ENCODE results near the gene INPP5E.
A peak's percentile ranks its signal among the peaks of the same experiment; 100 is the strongest.

INPP5E gene

GRCh38 chr9:136443687-136444086, 4.0 kb upstream of the INPP5E start:
- peaks cover 39% of the 10 kb centered on the region for H3K36me3 ChIP-seq (ENCODE audit: insufficient read depth, low read length)
- H3K4me1 ChIP-seq (ENCODE audit: insufficient read depth, low read length), result no peaks in the 10 kb centered on the region
- H3K9ac ChIP-seq (ENCODE audit: low read depth, low read length), result no peak overlapping the region
- no peaks in the 10 kb centered on the region for H3K9me3 ChIP-seq (ENCODE audit: control insufficient read depth, insufficient read depth, low read length)

- Histone ChIP-seq H3K4me1 (ENCODE audit: insufficient read depth, low read length) (no peaks in the 10 kb centered on the region), H3K9ac (ENCODE audit: low read depth, low read length) (no peak overlapping the region), H3K9me3 (ENCODE audit: control insufficient read depth, insufficient read depth, low read length) (no peaks in the 10 kb centered on the region), H3K36me3 (ENCODE audit: insufficient read depth, low read length) (peaks cover 34% of the 10 kb centered on the region)
Observed at GRCh38 chr9:136443087-136443486, 3.4 kb upstream of the INPP5E start.

- Histone ChIP-seq H3K9ac (ENCODE audit: low read depth, low read length) (no peak overlapping the region), H3K9me3 (ENCODE audit: control insufficient read depth, insufficient read depth, low read length) (no peaks in the 10 kb centered on the region), H3K36me3 (ENCODE audit: insufficient read depth, low read length) (peaks cover 26% of the 10 kb centered on the region), H3K4me1 (ENCODE audit: insufficient read depth, low read length) (peaks cover 4% of the 10 kb centered on the region; the same call in 1 of the 2 replicates)
Observed at GRCh38 chr9:136442265-136442664, 2.6 kb upstream of the INPP5E start.

GRCh38 chr9:136441681-136442245, 2.1 kb upstream of the INPP5E start:
- Histone ChIP-seq H3K4me1 (ENCODE audit: insufficient read depth, low read length) (peaks cover 4% of the 10 kb centered on the region; the same call in 1 of the 2 replicates), H3K9ac (ENCODE audit: low read depth, low read length) (no peak overlapping the region), H3K9me3 (ENCODE audit: control insufficient read depth, insufficient read depth, low read length) (no peaks in the 10 kb centered on the region), H3K36me3 (ENCODE audit: insufficient read depth, low read length) (peaks cover 26% of the 10 kb centered on the region)

- Histone ChIP-seq H3K9ac (ENCODE audit: low read depth, low read length) (no peak overlapping the region), H3K4me1 (ENCODE audit: insufficient read depth, low read length) (peaks cover 4% of the 10 kb centered on the region; the same call in 1 of the 2 replicates), H3K9me3 (ENCODE audit: control insufficient read depth, insufficient read depth, low read length) (no peaks in the 10 kb centered on the region), H3K36me3 (ENCODE audit: insufficient read depth, low read length) (peaks cover 26% of the 10 kb centered on the region)
Observed at GRCh38 chr9:136441191-136441680, 1.6 kb upstream of the INPP5E start.

GRCh38 chr9:136438548-136439480, 831 bp downstream of the INPP5E start:
- Histone ChIP-seq H3K4me1 (ENCODE audit: insufficient read depth, low read length) (peaks cover 4% of the 10 kb centered on the region; the same call in 1 of the 2 replicates), H3K9ac (ENCODE audit: low read depth, low read length) (peak overlapping the region; percentile 85), H3K36me3 (ENCODE audit: insufficient read depth, low read length) (peaks cover 7% of the 10 kb centered on the region; the same call in 1 of the 2 replicates), H3K9me3 (ENCODE audit: control insufficient read depth, insufficient read depth, low read length) (no peaks in the 10 kb centered on the region)

- Histone ChIP-seq H3K36me3 (ENCODE audit: insufficient read depth, low read length) (peaks cover 4% of the 10 kb centered on the region; the same call in 1 of the 2 replicates), H3K9ac (ENCODE audit: low read depth, low read length) (peak overlapping the region; percentile 85; the same call in 1 of the 2 replicates), H3K4me1 (ENCODE audit: insufficient read depth, low read length) (peaks cover 4% of the 10 kb centered on the region; the same call in 1 of the 2 replicates), H3K9me3 (ENCODE audit: control insufficient read depth, insufficient read depth, low read length) (no peaks in the 10 kb centered on the region)
Observed at GRCh38 chr9:136437839-136438547, 1.7 kb downstream of the INPP5E start.

- Histone ChIP-seq H3K36me3 (ENCODE audit: insufficient read depth, low read length) (peaks cover 4% of the 10 kb centered on the region; the same call in 1 of the 2 replicates), H3K9me3 (ENCODE audit: control insufficient read depth, insufficient read depth, low read length) (no peaks in the 10 kb centered on the region), H3K4me1 (ENCODE audit: insufficient read depth, low read length) (peaks cover 4% of the 10 kb centered on the region; the same call in 1 of the 2 replicates), H3K9ac (ENCODE audit: low read depth, low read length) (peak overlapping the region; percentile 85; the same call in 1 of the 2 replicates)
Observed at GRCh38 chr9:136437430-136437829, 2.2 kb downstream of the INPP5E start.

- Histone ChIP-seq H3K4me1 (ENCODE audit: insufficient read depth, low read length) (peaks cover 4% of the 10 kb centered on the region; the same call in 1 of the 2 replicates), H3K9ac (ENCODE audit: low read depth, low read length) (no peak overlapping the region), H3K9me3 (ENCODE audit: control insufficient read depth, insufficient read depth, low read length) (no peaks in the 10 kb centered on the region), H3K36me3 (ENCODE audit: insufficient read depth, low read length) (peaks cover 2% of the 10 kb centered on the region; the same call in 1 of the 2 replicates)
Observed at GRCh38 chr9:136436055-136436634, 3.5 kb downstream of the INPP5E start.

- Histone ChIP-seq H3K4me1 (ENCODE audit: insufficient read depth, low read length) (peaks cover 4% of the 10 kb centered on the region; the same call in 1 of the 2 replicates), H3K36me3 (ENCODE audit: insufficient read depth, low read length) (no peaks in the 10 kb centered on the region), H3K9me3 (ENCODE audit: control insufficient read depth, insufficient read depth, low read length) (no peaks in the 10 kb centered on the region), H3K9ac (ENCODE audit: low read depth, low read length) (no peak overlapping the region)
Observed at GRCh38 chr9:136434580-136435169, 5.0 kb downstream of the INPP5E start.

- Histone ChIP-seq H3K9me3 (ENCODE audit: control insufficient read depth, insufficient read depth, low read length) (no peaks in the 10 kb centered on the region), H3K9ac (ENCODE audit: low read depth, low read length) (no peak overlapping the region), H3K36me3 (ENCODE audit: insufficient read depth, low read length) (no peaks in the 10 kb centered on the region), H3K4me1 (ENCODE audit: insufficient read depth, low read length) (peaks cover 4% of the 10 kb centered on the region; the same call in 1 of the 2 replicates)
Observed at GRCh38 chr9:136433849-136434579, 5.6 kb downstream of the INPP5E start.

GRCh38 chr9:136433043-136433715, 6.5 kb downstream of the INPP5E start:
- no peaks in the 10 kb centered on the region for H3K9me3 ChIP-seq (ENCODE audit: control insufficient read depth, insufficient read depth, low read length)
- no peaks in the 10 kb centered on the region; the same call in 1 of the 2 replicates for H3K36me3 ChIP-seq (ENCODE audit: insufficient read depth, low read length)
- H3K4me1 ChIP-seq (ENCODE audit: insufficient read depth, low read length), result peaks cover 4% of the 10 kb centered on the region; the same call in 1 of the 2 replicates
- no peak overlapping the region for H3K9ac ChIP-seq (ENCODE audit: low read depth, low read length)

Data from ES-I3 (cell line).